ENCODE measurements around the gene ZNF326. TPM values are rescaled to one million over a fixed set of nuclear protein-coding genes. Genes with fewer than 3 reads are reported as not detected.

Gene ZNF326
- total RNA-seq, 1 experiment from 2014 or later, result 26.2 TPM

DNA sequence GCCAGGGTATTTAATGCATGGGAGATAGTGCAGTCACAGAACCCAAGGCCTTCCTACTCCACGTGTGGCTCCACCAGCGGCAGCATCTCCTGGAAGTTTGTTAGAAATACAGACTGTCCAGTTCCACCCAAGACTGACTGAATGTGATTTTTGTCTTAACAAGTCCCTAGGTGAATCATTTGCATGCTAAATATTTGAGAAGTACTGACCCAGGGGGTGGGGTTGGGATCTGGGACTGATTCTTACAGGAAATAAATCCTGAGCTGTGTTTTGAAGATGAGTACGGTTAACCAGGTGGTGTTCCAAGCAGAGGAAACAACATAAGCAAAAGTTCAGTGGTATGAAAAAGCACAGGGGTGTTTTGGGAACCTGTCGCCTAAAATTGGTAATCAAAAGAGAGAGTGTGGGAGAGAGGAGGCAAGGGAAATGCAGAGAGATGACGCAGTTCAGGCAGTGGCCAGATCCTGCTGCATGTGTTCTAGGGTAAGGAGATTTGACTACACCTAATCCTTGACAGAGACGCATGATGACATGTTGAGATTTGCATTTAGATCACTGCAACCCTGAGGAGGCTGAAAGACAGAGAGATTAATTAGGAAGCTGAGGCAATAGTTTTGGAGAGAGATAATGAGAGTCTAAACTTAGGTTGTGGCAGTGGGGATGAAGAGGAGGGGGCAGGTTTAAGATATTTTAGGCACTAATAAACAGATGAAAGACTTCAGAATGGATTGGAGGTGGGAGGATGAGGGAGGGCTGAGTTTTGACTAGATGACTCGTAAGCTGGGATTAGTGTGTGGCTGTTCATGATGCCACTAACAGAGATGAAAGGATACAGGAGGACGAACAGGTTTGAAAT, 3.7 kb upstream of the ZNF326 start:
- CTCF ChIA-PET, result interaction anchor here (0.5 to 0.7 kb wide), 3 partner anchors 11 to 109 kb away, joined by 3 to 9 read pairs (median 4); no protein-coding TSS in a partner anchor

DNA sequence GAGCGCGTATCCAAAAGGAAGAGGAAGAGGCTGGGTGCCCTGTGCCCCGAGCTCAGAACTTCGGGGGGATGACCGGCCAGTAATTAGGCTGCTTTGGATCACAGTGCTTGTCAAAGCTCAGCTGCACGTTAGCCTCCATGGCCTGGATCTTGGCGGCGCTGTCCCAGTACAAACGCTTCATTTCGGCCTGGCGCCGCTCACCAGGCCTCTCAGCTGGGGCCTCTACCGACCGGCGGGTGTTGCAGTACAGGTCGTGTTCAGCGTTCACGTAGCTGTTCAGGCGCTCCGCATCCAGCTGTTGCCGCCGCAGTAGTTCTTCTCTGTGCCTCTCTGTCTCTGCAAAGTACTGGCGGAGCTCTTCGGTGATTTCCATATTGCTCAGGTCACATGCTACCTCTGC, 1.4 kb upstream of the ZNF326 start:
- H3K9me3 ChIP-seq (ENCODE audit: insufficient read depth, low read depth), result no peaks in the 10 kb centered on the region
- peaks cover 46% of the 10 kb centered on the region for H3K79me2 ChIP-seq (ENCODE audit: low read depth)
- peaks cover 45% of the 10 kb centered on the region for H3F3A ChIP-seq (ENCODE audit: insufficient read depth, low read depth)
- H3K9me2 ChIP-seq (ENCODE audit: insufficient read depth), result no peaks in the 10 kb centered on the region
- DNase-seq, result no peak
- ChIA-PET CTCF (interaction anchor here (0.6 kb wide), 1 partner anchor 16 kb away, joined by 16 read pairs; no protein-coding TSS in a partner anchor), POLR2A (ENCODE audit: unreplicated experiment) (no interaction called here)
- peaks cover 78% of the 10 kb centered on the region for H3K4me1 ChIP-seq (replicated peaks; ENCODE audit: insufficient read depth)
- 0 out of 2 replicates have a peak overlapping the region, but pooled peaks have one; percentile 98 for H3K4me2 ChIP-seq
- no peak overlapping the region for H2AFZ ChIP-seq
- no peak for TF ChIP-seq EZH2 (IDR thresholded peaks at IDR 0.05; ENCODE audit: low read depth)
- H4K20me1 ChIP-seq (ENCODE audit: insufficient read depth), result peaks cover 27% of the 10 kb centered on the region
- no peaks in the 10 kb centered on the region for H3K27me3 ChIP-seq (ENCODE audit: insufficient read depth, low read depth)
- H3K4me3 ChIP-seq, result no peak overlapping the region
- no TSS peak for BruUV-seq (replicated peaks)
- intact Hi-C loops (cut with micrococcal nuclease; ENCODE audit: unreplicated experiment), result loop anchor here (10.0 kb wide), 2 partner anchors 359 to 389 kb away; partner anchors contain the start of gene LRRC8C
- peak overlapping the region; percentile 87; the same call in 1 of the 2 replicates for H3K27ac ChIP-seq
- H3K36me3 ChIP-seq (ENCODE audit: low read depth), result peaks cover 22% of the 10 kb centered on the region

More for the DNA sequence above, 3.7 kb upstream of the ZNF326 start:
- Histone ChIP-seq H3K9me2 (ENCODE audit: insufficient read depth) (no peaks in the 10 kb centered on the region), H3F3A (ENCODE audit: insufficient read depth, low read depth) (peaks cover 47% of the 10 kb centered on the region), H3K79me2 (ENCODE audit: low read depth) (peaks cover 22% of the 10 kb centered on the region), H3K4me1 (replicated peaks; ENCODE audit: insufficient read depth) (peaks cover 77% of the 10 kb centered on the region), H3K36me3 (ENCODE audit: low read depth) (0 out of 2 replicates have a peak, but pooled peaks cover 4% of the 10 kb centered on the region), H3K4me2 (peak overlapping the region; percentile 8), H2AFZ (no peak overlapping the region), H3K27ac (peak overlapping the region; percentile 75), H3K9me3 (ENCODE audit: insufficient read depth, low read depth) (no peaks in the 10 kb centered on the region), H3K4me3 (no peak overlapping the region), H3K27me3 (ENCODE audit: insufficient read depth, low read depth) (no peaks in the 10 kb centered on the region), H4K20me1 (ENCODE audit: insufficient read depth) (peaks cover 4% of the 10 kb centered on the region; the same call in 1 of the 2 replicates)
- BruUV-seq (replicated peaks), result no TSS peak
- TF ChIP-seq, protein P1, sequence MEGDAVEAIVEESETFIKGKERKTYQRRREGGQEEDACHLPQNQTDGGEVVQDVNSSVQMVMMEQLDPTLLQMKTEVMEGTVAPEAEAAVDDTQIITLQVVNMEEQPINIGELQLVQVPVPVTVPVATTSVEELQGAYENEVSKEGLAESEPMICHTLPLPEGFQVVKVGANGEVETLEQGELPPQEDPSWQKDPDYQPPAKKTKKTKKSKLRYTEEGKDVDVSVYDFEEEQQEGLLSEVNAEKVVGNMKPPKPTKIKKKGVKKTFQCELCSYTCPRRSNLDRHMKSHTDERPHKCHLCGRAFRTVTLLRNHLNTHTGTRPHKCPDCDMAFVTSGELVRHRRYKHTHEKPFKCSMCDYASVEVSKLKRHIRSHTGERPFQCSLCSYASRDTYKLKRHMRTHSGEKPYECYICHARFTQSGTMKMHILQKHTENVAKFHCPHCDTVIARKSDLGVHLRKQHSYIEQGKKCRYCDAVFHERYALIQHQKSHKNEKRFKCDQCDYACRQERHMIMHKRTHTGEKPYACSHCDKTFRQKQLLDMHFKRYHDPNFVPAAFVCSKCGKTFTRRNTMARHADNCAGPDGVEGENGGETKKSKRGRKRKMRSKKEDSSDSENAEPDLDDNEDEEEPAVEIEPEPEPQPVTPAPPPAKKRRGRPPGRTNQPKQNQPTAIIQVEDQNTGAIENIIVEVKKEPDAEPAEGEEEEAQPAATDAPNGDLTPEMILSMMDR (conservative IDR thresholded peaks at IDR 0.05), result no peak
- TF ChIP-seq EZH2 (IDR thresholded peaks at IDR 0.05; ENCODE audit: low read depth), result no peak
- POLR2A ChIA-PET (ENCODE audit: unreplicated experiment), result no interaction called here
- peak in 1 of 2 experiments; percentile 71 for DNase-seq
- intact Hi-C loops (cut with micrococcal nuclease; ENCODE audit: unreplicated experiment), result loop anchor here (10.0 kb wide), 2 partner anchors 356 to 386 kb away; partner anchors contain the start of gene LRRC8C

DNA sequence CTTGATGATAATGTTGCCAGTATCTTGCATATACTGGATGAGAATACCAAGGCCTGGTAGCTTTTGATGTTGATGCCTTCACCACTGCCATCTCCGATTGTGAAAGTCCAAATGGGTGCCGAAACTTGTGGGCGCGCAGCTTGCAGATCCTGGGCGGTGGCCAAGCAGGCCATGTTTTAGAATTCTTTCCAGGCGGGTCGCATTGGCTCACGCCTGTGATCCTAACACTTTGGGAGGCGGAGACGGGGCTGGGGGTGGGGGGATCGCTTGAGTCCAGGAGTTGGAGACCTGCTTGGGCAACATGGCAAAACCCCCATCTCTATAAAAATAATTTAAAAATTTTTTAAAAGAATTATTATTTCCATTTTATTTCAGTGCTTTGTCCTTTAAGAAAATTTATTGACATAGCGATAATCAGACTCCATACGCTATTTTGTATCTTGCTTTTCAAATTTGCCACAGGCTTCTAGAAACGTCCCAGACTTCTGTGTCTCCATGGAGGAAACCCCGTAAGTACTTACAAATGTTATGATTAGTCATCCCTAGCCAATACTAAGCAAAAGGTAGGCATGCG, 592 bp upstream of the ZNF326 start:
- Histone ChIP-seq H3K27me3 (ENCODE audit: insufficient read depth, low read depth) (no peaks in the 10 kb centered on the region), H3K4me1 (replicated peaks; ENCODE audit: insufficient read depth) (peaks cover 78% of the 10 kb centered on the region), H4K20me1 (ENCODE audit: insufficient read depth) (peaks cover 35% of the 10 kb centered on the region), H3K9me2 (ENCODE audit: insufficient read depth) (no peaks in the 10 kb centered on the region), H3K4me3 (peak overlapping the region; percentile 70), H3K36me3 (ENCODE audit: low read depth) (peaks cover 29% of the 10 kb centered on the region), H3K9me3 (ENCODE audit: insufficient read depth, low read depth) (no peaks in the 10 kb centered on the region), H3K79me2 (ENCODE audit: low read depth) (peaks cover 54% of the 10 kb centered on the region), H3K27ac (peak overlapping the region; percentile 87), H3K4me2 (peak overlapping the region; percentile 98), H3F3A (ENCODE audit: insufficient read depth, low read depth) (peaks cover 42% of the 10 kb centered on the region), H2AFZ (peak overlapping the region; percentile 82)
- no peak for DNase-seq
- intact Hi-C loops (cut with micrococcal nuclease; ENCODE audit: unreplicated experiment), result loop anchor here (10.0 kb wide), 2 partner anchors 360 to 390 kb away; partner anchors contain the start of gene LRRC8C
- ChIA-PET POLR2A (ENCODE audit: unreplicated experiment) (interaction anchor here (0.5 to 0.6 kb wide), 2 partner anchors 82 to 171 kb away, joined by 3 to 12 read pairs; no protein-coding TSS in a partner anchor), CTCF (no interaction called here)
- BruUV-seq (replicated peaks), result TSS peak; percentile 68
- TF ChIP-seq EZH2 (IDR thresholded peaks at IDR 0.05; ENCODE audit: low read depth), result no peak
- TF ChIP-seq, protein P1 (conservative IDR thresholded peaks at IDR 0.05), result no peak

Data from PC-9 (cell line).